Non-pigmented ciliary epithelial cell (primary cell): ENCODE results near the gene BSPRY.
"Not testable (repeated sequence)": the region's sequence is repeated elsewhere in the genome, so short reads cannot be mapped to it uniquely, and the experiment has no call there.

ENCODE experiments used
- DNase-seq: peaks from one replicate; pipeline ENCODE4 v3.0.0-alpha.2; 2010; ENCODE audit warnings: low read depth

Gene BSPRY

GRCh38 chr9:113370806-113371325 is 21.5 kb downstream of the BSPRY start:
- no peak for DNase-seq

- DNase-seq = no peak
Observed at GRCh38 chr9:113372059-113372458, 22.7 kb downstream of the BSPRY start.

- no peak for DNase-seq
Observed at GRCh38 chr9:113373256-113373655, 23.9 kb downstream of the BSPRY start.

GRCh38 chr9:113373676-113374392 is 24.5 kb downstream of the BSPRY start:
- no peak for DNase-seq

GRCh38 chr9:113375057-113376023 is 26.0 kb downstream of the BSPRY start:
- DNase-seq = no peak

GRCh38 chr9:113376634-113377567 is 27.6 kb downstream of the BSPRY start, which contains the start of gene HDHD3:
Gene HDHD3, minus strand, starts transcription at chr9:113376986. Its CDS starts 2,632 bp downstream, at chr9:113374354.
- no peak for DNase-seq

GRCh38 chr9:113379094-113379828 is 29.9 kb downstream of the BSPRY start:
- DNase-seq = not testable (repeated sequence)

GRCh38 chr9:113379829-113380210 is 30.5 kb downstream of the BSPRY start:
- not testable (repeated sequence) for DNase-seq

GRCh38 chr9:113380869-113381378 is 31.6 kb downstream of the BSPRY start:
- no peak for DNase-seq

GRCh38 chr9:113381441-113381840 is 32.1 kb downstream of the BSPRY start:
- DNase-seq = not testable (repeated sequence)

GRCh38 chr9:113381909-113382411 is 32.6 kb downstream of the BSPRY start:
- no peak for DNase-seq

GRCh38 chr9:113386571-113387393 is 37.4 kb downstream of the BSPRY start:
- DNase-seq = no peak

GRCh38 chr9:113387560-113388230 is 38.4 kb downstream of the BSPRY start:
- DNase-seq = no peak

GRCh38 chr9:113388833-113389232 is 39.5 kb downstream of the BSPRY start:
- DNase-seq = no peak

GRCh38 chr9:113389451-113389850 is 40.1 kb downstream of the BSPRY start:
- DNase-seq = no peak

- no peak for DNase-seq
Observed at GRCh38 chr9:113390192-113390960, 41.0 kb downstream of the BSPRY start.

GRCh38 chr9:113391917-113392316 is 42.6 kb downstream of the BSPRY start:
- no peak for DNase-seq

GRCh38 chr9:113393281-113393680 is 43.9 kb downstream of the BSPRY start:
- no peak for DNase-seq
